HFF-Myc (cell line): ENCODE data around the gene ERICH4.

Experiments used
- DNase-seq: peaks from one replicate; pipeline ENCODE4 v3.0.0-alpha.2; 2011; ENCODE audit warnings: low read depth; ENCODE audit errors: extremely low read depth
- H3K4me3 ChIP-seq: replicated peaks from 2 replicates; pipeline ENCODE4 v1.5.1; 2011; ENCODE audit warnings: low read depth, mild to moderate bottlenecking, control low read depth, low read length
- CTCF ChIP-seq: IDR thresholded peaks from 2 replicates; pipeline ENCODE4 v1.5.1; 2012; ENCODE audit warnings: mild to moderate bottlenecking, low read depth, low read length, control low read depth; ENCODE audit errors: missing control alignments

The ERICH4 gene

GRCh38 chr19:41435936-41436673 lies 6.9 kb upstream of the ERICH4 start:
- TF ChIP-seq CTCF: no peak
- no peak for DNase-seq
- H3K4me3 ChIP-seq: no peak overlapping the region

DNA sequence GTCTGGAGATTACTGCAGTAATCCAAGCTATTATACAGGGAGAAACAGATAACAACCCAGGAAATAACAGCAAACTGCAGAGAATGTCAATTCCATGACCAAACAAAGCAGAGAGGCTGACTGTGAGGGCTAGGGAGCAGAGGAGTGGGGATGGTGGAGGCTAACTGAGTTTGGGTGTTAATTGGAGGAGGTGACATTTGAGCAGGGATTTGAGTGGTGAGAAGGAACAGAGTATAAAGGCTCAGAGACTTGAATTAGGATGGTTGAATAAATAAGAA lies 6.3 kb upstream of the ERICH4 start:
- no peak for DNase-seq
- TF ChIP-seq CTCF: no peak

GRCh38 chr19:41437944-41438574 lies 4.9 kb upstream of the ERICH4 start:
- TF ChIP-seq CTCF: no peak
- no peak for DNase-seq
- no peak overlapping the region; the same call in 1 of the 2 replicates for H3K4me3 ChIP-seq

More for the DNA sequence above, 6.3 kb upstream of the ERICH4 start:
- no peak overlapping the region for H3K4me3 ChIP-seq

- TF ChIP-seq CTCF: peak; percentile 59
- DNase-seq: peak; percentile 96
- peak within 1 kb of the TSS; percentile 77 for H3K4me3 ChIP-seq
These were observed 3.3 kb upstream of the ERICH4 start, which contains the start of gene DMAC2 for GRCh38 chr19:41439441-41440222. TSS of gene DMAC2 (minus strand) at chr19:41439912. CDS start at chr19:41439899, 13 bp downstream.

DNA sequence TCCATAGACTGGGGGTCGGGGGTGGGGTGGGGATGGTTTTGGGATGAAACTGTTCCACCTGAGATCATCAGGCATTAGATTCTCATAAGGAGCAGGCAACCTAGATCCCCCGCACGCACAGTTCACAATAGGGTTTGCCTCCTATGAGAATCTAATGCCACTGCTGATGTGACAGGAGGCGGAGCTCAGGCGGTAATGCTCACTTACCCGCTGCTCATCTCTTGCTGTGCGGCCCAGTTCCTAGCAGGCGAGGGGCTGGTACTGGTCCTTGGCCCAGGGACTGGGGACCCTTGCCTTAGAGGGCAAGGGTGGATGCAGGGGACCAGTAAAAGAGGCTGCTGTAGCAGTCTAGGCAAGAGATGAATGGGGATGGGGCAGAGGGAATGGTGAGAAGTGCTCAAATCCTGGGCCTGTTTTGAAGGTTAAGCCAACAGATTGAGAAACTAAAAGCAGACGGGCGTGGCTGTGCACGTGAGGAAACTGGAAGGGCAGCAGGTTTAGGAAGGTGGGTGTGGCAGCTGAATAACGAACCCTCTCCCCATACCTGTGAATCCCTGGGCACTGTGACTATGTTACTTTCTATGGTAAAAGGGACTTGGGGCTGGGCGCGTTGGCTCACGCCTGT lies 1.5 kb upstream of the ERICH4 start:
- no peak overlapping the region for H3K4me3 ChIP-seq
- no peak for DNase-seq
- TF ChIP-seq CTCF: no peak

GRCh38 chr19:41443813-41444455 lies 978 bp downstream of the ERICH4 start:
- no peak overlapping the region for H3K4me3 ChIP-seq
- TF ChIP-seq CTCF: no peak
- DNase-seq: no peak
